GM12874 (cell line): ENCODE data around the gene WASF2.

Experiments
- TF ChIP-seq, protein P1 (sequence below): IDR thresholded peaks from 2 replicates; pipeline ENCODE4 v1.5.1; 2011; ENCODE audit warnings: low read depth, mild to moderate bottlenecking, control low read depth, low read length, moderate library complexity; ENCODE audit not compliant: insufficient read depth

The WASF2 gene

DNA sequence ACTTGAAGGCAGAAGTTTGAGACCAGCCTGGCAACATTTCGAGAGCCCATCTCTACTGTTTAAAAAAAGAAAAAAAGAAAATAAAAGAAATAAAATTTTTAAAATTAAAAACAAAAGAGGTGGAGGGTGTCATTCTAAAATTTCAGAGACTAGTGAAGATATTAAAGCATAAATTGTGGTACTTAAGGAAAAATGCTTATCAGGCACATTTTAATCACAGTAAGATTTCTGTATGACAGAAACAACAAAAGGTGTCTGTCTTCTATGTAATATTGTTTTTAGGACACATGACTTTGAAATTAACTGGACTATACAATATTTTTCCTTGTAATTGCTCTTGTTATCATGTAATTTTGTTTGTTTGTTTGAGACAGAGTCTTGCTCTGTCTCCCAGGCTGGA, 4.6 kb downstream of the WASF2 start:
- TF ChIP-seq, protein P1, sequence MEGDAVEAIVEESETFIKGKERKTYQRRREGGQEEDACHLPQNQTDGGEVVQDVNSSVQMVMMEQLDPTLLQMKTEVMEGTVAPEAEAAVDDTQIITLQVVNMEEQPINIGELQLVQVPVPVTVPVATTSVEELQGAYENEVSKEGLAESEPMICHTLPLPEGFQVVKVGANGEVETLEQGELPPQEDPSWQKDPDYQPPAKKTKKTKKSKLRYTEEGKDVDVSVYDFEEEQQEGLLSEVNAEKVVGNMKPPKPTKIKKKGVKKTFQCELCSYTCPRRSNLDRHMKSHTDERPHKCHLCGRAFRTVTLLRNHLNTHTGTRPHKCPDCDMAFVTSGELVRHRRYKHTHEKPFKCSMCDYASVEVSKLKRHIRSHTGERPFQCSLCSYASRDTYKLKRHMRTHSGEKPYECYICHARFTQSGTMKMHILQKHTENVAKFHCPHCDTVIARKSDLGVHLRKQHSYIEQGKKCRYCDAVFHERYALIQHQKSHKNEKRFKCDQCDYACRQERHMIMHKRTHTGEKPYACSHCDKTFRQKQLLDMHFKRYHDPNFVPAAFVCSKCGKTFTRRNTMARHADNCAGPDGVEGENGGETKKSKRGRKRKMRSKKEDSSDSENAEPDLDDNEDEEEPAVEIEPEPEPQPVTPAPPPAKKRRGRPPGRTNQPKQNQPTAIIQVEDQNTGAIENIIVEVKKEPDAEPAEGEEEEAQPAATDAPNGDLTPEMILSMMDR, result no peak

DNA sequence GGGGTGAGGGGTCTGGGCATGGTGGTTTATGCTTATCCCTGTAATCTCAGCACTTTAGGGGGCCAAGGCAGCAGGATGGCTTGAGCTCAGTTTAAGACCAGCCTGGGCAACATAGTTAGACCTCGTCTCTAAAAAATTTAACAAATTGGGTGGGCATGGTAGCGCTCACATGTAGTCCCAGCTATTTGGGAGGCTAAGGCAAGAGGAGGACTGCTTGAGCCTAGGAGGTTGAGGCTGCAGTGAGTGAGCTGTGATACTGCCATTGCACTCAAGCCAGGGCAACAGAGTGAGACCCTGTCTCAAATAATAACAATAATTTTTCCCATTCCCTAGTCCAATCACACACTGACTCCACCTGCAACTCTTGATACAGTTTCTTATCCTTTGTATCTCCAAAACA, 6.3 kb downstream of the WASF2 start:
- TF ChIP-seq, protein P1, result no peak

DNA sequence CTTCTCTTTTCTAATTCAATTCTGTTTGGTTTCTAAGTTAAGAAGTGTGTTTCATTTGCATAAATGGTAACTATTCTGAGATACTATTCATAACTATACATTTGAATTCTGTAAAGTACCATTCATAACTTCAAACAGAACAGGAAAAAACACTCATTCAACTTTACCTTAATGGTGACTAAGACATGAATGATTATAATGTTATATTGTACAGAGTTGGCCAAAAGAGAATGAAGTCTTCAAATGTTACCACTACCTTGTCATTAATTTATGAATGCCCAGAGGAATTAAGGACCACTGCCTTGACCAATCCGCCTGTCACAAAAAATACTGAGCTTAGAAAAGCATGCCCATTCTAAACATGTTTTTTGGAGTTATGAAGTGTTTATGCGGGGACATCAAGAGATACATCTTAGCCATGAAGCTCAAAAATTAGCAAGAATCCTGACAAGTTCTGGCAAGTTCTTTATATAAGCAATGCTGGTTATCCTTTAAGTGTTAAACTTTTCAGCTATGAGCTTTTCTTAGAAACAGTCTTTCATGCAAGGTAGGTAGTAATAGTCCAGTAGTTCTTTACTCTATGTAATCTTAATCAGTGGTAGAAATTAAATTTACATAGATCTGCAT, 7.9 kb downstream of the WASF2 start:
- TF ChIP-seq, protein P1, result no peak

DNA sequence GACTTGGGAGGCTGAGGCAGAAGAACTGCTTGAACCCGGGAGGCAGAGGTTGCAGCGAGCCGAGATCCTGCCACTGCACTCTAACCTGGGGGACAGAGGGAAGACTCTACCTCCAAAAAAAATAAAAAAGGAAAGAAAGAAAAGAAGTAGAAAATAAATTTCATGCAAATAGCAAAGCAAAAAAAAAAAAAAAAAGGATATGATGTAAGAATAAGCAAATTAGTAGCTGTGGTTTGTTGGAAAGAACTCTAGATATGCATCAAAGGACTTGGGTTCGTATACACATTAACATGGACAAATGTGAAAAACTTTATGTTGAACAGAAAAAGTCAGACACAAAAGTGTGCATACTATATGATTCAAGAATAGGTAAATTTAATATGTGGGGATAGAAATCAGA, 11.9 kb downstream of the WASF2 start:
- TF ChIP-seq, protein P1, result no peak

DNA sequence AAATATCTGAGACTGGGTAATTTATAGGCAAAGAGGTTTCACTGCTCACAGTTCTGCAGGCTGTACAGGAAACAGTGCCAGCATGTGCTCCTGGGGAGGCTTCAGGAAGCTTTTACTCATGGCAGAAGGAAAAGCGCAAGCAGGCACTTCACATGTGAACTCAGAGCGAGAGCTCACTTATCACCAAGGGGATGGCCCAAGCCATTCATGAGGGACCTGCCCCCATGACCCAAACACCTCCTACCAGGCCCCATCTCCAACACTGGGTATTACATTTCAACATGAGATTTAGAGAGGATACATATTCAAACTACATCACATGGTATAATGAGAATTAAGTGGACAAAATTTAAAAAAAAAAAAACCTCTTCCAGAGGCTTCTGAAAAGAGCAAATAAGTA, 13.7 kb downstream of the WASF2 start:
- TF ChIP-seq, protein P1, result no peak

DNA sequence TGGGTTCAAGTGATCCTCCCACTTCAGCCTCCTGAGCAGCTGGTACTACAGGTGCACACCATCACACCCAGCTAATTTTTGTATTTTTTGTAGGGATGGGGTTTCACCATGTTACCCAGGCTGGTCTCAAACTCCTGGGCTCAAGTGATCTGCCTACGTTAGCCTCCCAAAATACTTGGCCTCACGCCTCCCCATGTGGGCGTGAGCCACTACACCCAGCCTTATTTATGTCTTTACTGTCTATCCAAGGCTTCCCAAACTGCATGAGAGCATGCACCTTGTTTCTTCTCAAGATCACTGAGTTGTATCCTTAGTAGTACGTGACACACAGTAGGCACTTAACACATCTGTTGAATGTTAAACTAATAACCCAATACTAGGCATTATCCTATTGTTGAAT, 14.2 kb downstream of the WASF2 start:
- TF ChIP-seq, protein P1, result no peak

DNA sequence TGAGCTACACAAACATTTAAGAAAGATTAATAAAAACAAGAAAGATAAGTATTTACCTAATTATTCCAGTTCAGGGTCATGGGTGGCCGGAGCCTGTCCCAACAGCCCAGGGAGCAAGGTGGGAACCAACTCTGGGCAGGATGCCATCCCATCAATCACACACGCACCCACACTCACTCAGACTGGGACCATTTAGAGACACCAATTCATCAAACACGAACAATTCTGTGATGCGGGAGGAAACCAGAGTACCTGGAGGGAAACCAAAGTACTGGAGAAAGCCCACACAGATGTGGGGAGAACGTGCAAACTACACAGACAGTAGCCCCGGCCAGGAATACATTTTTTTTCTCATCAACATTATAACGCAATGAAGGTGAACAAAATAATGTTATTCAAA, 16.2 kb downstream of the WASF2 start:
- TF ChIP-seq, protein P1, result no peak

DNA sequence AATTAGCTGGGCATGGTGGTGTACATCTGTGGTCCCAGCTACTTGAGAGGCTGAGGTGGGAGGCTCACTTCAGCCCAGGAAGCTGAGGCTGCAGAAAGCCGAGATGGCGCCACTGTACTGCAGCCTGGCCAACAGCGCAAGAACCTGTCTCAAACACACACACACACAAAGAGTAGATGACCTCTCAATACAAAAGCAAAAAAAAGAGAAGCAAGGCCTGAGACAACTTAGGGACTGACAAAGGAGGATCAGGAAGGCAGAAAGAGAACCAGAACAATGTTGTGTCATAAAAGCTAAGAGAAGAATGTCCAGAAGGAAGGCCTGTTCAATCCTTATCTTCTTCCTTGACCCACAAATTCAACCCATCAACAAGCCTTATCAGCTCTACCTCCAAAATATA, 18.5 kb downstream of the WASF2 start:
- TF ChIP-seq, protein P1, result no peak
